Heart left ventricle (tissue), 11 donors: ENCODE measurements around the gene IL34. TPM values are rescaled to one million over a fixed set of nuclear protein-coding genes. Genes with fewer than 3 reads are reported as not detected.

Experiments
- polyA plus RNA-seq, 2 donors: library from polyadenylated mRNA; stranded (reverse); fragments of 200-250 nt; gene quantifications; one replicate each; pipeline ENCODE4 v1.2.3, GENCODE V29; 2013
- total RNA-seq, 9 donors: library from RNA; depleted of rRNA in 2 of 9; stranded (reverse); fragments of >200 nt in 2 of 9; fragmentation: NEBNext Ultra II Directional in 3 of 9; extraction: Animal tissue kit (Norgen Biotek cat#: 25700) in 3 of 9; gene quantifications; one replicate each; pipeline versions ENCODE4 v1.1.0 to v1.2.4, GENCODE V29; 2016 to 2023
- donor health status: ischemic (EF 13 %, LVEDD 7.1; RV severe dilation, severe dysfunction).
- donor health status: healthy with polysubstance abuse.
- donor health status: DM: no; HTN: yes; CAD: no.
- donor health status: DM: no; HTN: no; CAD: no.
- donor health status: ischemic (EF 25% LVEDD 5.7; RV mildly dilated, moderate dysfunction).
- donor health status: healthy.
- donor health status: DM: yes; HTN: yes; CAD: no.
- donor health status: PGD.
- donor health status: nonischemic (EF 23%, LVEDD 6.1; RV moderate dilation, normal function).

IL34 gene
- total and polyA plus RNA-seq, 11 donors = 0.49 to 6.5 (median 2.5) TPM

Other genes with a start within 250 kb of the IL34 start
- gene ST3GAL2, start 207.5 kb upstream of the IL34 start, total RNA-seq = 10 to 100 TPM; 16.7 to 44.6 (median 20.1) TPM
- gene ST3GAL2, start 207.5 kb upstream of the IL34 start, polyA plus RNA-seq = 10 to 100 TPM in 1 of 2 donors, 1 to 10 TPM in 1; 8.4 to 23.7 TPM
- gene FCSK, start 192.0 kb upstream of the IL34 start, total RNA-seq = 10 to 100 TPM in 3 of 9 donors, 1 to 10 TPM in 6; 6.5 to 17.3 (median 8.2) TPM
- gene FCSK, start 192.0 kb upstream of the IL34 start, polyA plus RNA-seq = 1 to 10 TPM; 5.9 to 8.4 TPM
- gene COG4, start 123.0 kb upstream of the IL34 start, total RNA-seq = 10 to 100 TPM; 30.7 to 45.7 (median 41.7) TPM
- gene COG4, start 123.0 kb upstream of the IL34 start, polyA plus RNA-seq = 10 to 100 TPM; 31.8 to 35.1 TPM
- gene SF3B3, start 122.7 kb upstream of the IL34 start, total RNA-seq = 100 to 1,000 TPM in 8 of 9 donors, 10 to 100 TPM in 1; 83.9 to 198 (median 158) TPM
- gene SF3B3, start 122.7 kb upstream of the IL34 start, polyA plus RNA-seq = 10 to 100 TPM; 50.3 to 69.7 TPM
- 10 to 100 TPM; 51.9 to 90.9 (median 72.2) TPM for gene MTSS2, start 39.5 kb downstream of the IL34 start, total RNA-seq
- gene MTSS2, start 39.5 kb downstream of the IL34 start, polyA plus RNA-seq = 10 to 100 TPM; 58.8 to 97.1 TPM
- gene VAC14, start 154.6 kb downstream of the IL34 start, total RNA-seq = 10 to 100 TPM; 13.9 to 48.0 (median 24.4) TPM
- gene VAC14, start 154.6 kb downstream of the IL34 start, polyA plus RNA-seq = 10 to 100 TPM; 26.1 to 36.6 TPM